Thymus (tissue), 11 donors: ENCODE data around the gene SESN2. TPM values are rescaled to one million over a fixed set of nuclear protein-coding genes. Genes with fewer than 3 reads are reported as not detected.

Source experiments
- DNase-seq, 9 donors: peaks; one replicate each; pipeline ENCODE4 v3.0.0-alpha.2; 2013; ENCODE audit warnings: low spot score in 9 of 9, low read depth in 6 of 9, missing footprints in 1 of 9
- H3K27ac ChIP-seq, 2 donors: one replicate each; pipeline ENCODE4 v1.5.1; 2013; ENCODE audit warnings: control low read depth in 1 of 2, low read depth in 1 of 2, low read length in 1 of 2, mild to moderate bottlenecking in 1 of 2, moderate library complexity in 1 of 2
- H3K27me3 ChIP-seq, 2 donors: one replicate each; pipeline ENCODE4 v1.5.1; 2013; ENCODE audit warnings: low read length in 1 of 2; ENCODE audit not compliant: control insufficient read depth in 2 of 2, insufficient read depth in 1 of 2
- H3K36me3 ChIP-seq, 2 donors: one replicate each; pipeline ENCODE4 v1.5.1; 2013; ENCODE audit warnings: low read length in 1 of 2, mild to moderate bottlenecking in 1 of 2, moderate library complexity in 1 of 2; ENCODE audit not compliant: control insufficient read depth in 2 of 2, insufficient read depth in 2 of 2
- H3K4me1 ChIP-seq, 2 donors: one replicate each; pipeline ENCODE4 v1.5.1; 2013; ENCODE audit warnings: low read length in 2 of 2; ENCODE audit not compliant: control insufficient read depth in 2 of 2, insufficient read depth in 2 of 2
- H3K4me3 ChIP-seq, 2 donors: one replicate each; pipeline ENCODE4 v1.5.1; 2013; ENCODE audit warnings: low read length in 2 of 2, control low read depth in 1 of 2, mild to moderate bottlenecking in 1 of 2
- H3K9me3 ChIP-seq, 2 donors: one replicate each; pipeline ENCODE4 v1.5.1; 2013; ENCODE audit warnings: low read length in 1 of 2, mild to moderate bottlenecking in 1 of 2; ENCODE audit not compliant: control insufficient read depth in 2 of 2, insufficient read depth in 1 of 2
- WGBS: extraction: QIAGEN DNeasy Blood & Tissue Kit; methylation state at CpG from one replicate; pipeline ENCODE4 v1.1.7; 2013; 5-methylcytosine and 5-hydroxymethylcytosine counted together
- polyA plus RNA-seq: library from polyadenylated mRNA; stranded (reverse); fragments of 200-250 nt; gene quantifications from one replicate; pipeline ENCODE4 v1.2.3, GENCODE V29; 2013
- total RNA-seq: library from RNA; stranded (reverse); fragments of 120-200 nt; gene quantifications from one replicate; pipeline ENCODE4 v1.2.4, GENCODE V29; 2013
- donor health status: healthy.

The SESN2 gene
- total and polyA plus RNA-seq, 2 donors: 4.0 to 6.7 TPM

DNA sequence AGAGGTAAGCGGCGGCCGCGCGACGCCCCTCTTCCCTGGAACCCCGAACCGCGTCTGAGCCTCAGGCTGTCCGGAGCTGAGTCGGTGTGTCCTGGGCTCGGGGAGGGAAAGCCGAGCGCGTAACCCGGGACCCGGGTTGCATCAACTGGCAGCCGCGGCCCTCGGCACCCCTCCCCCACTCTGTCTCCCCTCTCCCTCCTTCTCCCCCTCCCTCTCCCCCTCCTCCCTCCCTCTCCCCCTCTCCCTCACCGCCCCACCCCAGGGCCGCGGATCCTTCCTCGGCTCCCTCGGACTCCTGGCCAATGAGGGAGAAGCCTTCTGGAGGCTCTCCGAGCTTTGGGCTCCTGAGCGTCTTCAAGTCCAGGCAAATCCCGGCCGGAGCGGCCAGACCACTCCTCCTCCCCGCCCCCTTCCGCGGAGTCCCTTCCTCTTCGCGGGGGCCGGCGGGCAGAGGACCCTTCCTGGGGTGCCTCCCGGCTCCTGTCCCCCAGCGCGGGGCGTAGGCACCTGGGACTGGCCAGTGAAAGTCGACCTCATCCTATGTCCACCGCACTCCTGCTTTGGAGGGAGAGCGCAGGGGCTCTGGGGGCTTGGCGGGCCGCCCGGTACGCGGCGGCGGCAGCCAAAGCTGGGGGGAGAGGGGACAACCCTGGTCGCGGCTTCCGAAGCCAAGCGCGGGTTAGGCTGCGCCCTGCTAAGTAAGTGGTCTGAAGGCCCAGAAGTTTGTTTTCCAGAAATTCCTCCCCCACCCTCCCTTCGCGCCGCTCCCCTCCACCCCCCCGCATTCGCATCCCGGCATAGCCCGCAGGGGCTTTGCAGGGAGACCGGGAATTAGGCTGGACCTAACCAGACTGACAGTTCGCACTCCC, 850 bp downstream of the SESN2 start:
- peaks cover 15 to 31% of the 10 kb centered on the region in 2 donors for H3K27me3 ChIP-seq
- DNase-seq: peak in 3 of 9 donors; percentile 25 to 48 (median 39)
- peaks cover 9 to 32% of the 10 kb centered on the region in 2 donors for H3K4me1 ChIP-seq
- peaks cover 0 to 3% of the 10 kb centered on the region in 2 donors for H3K36me3 ChIP-seq
- H3K27ac ChIP-seq: peak overlapping the region in 1 of 2 donors; percentile 69
- H3K4me3 ChIP-seq: peak overlapping the region; percentile 92 to 95
- WGBS: 5% methylated on average over 66 of the region's 66 CpGs
- no peaks in the 10 kb centered on the region for H3K9me3 ChIP-seq

DNA sequence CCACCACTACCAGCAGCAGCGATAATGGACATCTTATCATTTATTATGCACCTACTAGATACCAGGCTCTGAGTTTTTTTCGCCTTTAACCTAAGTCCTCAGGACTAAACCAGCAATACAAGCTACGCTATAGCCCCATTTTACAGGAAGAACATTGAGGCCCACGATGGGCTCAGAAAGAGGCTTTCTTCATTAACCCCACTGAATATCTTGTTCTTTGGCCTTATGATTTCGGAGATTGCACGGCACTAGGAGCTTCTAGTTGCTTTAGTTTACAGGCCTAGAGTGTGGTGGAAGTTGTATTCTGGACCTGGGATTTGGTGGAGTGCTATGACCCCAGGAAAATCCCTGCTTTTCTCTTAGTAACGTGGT, 1.5 kb downstream of the SESN2 start:
- DNase-seq: no peak
- Histone ChIP-seq H3K9me3 (no peaks in the 10 kb centered on the region), H3K4me1 (peaks cover 9 to 32% of the 10 kb centered on the region in 2 donors), H3K4me3 (peak overlapping the region in 1 of 2 donors; percentile 95), H3K27me3 (peaks cover 15 to 31% of the 10 kb centered on the region in 2 donors), H3K27ac (no peak overlapping the region), H3K36me3 (peaks cover 0 to 3% of the 10 kb centered on the region in 2 donors)
- WGBS: 89% methylated on average over 7 of the region's 7 CpGs

DNA sequence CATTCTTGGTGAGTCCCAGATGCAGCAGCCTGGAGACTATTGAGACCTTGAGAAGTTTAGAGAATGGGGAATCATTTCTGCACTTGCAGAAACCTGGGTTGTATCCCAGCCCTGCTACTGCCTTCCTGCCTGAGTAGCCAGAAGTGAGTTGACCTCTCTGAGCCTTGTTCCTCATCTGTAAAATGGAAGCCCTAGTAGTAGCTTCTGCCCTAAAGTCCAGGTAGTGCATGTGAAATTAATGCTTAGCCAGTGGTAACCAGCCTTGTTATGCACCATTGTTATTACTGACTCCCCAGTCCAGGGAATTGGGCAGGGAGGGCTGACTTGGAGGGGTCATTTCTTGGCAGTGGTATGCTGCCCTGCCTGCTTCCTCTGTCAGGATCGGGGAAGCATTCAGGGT, 5.6 kb downstream of the SESN2 start:
- no peak overlapping the region for H3K4me3 ChIP-seq
- no peak overlapping the region for H3K27ac ChIP-seq
- H3K9me3 ChIP-seq: no peaks in the 10 kb centered on the region
- H3K27me3 ChIP-seq: peaks cover 12 to 26% of the 10 kb centered on the region in 2 donors
- no peak for DNase-seq
- peaks cover 3 to 11% of the 10 kb centered on the region in 2 donors for H3K4me1 ChIP-seq
- 100% methylated on average over 1 of the region's 1 CpG for WGBS
- H3K36me3 ChIP-seq: no peaks in the 10 kb centered on the region

DNA sequence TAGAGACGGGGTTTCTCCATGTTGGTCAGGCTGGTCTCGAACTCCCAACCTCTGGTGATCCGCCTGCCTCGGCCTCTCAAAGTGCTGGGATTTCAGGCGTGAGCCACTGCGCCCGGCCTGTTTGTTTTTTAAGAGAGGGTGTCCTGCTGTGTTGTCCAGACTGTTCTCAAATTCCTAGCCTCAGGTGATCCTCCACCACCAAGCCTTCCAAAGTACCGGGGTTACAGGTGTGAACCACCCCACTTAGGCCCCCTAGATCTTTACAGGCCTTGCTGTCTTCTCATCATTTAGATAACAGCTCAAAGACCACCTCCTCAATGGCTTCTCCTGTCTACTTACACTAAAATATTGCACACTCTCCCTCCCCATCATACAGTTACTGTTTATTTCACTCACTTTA, 6.3 kb downstream of the SESN2 start:
- H3K9me3 ChIP-seq: no peaks in the 10 kb centered on the region
- no peak for DNase-seq
- 98% methylated on average over 8 of the region's 8 CpGs for WGBS
- peaks cover 0 to 5% of the 10 kb centered on the region in 2 donors for H3K4me1 ChIP-seq
- H3K27me3 ChIP-seq: peaks cover 7 to 19% of the 10 kb centered on the region in 2 donors
- H3K4me3 ChIP-seq: no peak overlapping the region
- H3K36me3 ChIP-seq: no peaks in the 10 kb centered on the region
- H3K27ac ChIP-seq: no peak overlapping the region

DNA sequence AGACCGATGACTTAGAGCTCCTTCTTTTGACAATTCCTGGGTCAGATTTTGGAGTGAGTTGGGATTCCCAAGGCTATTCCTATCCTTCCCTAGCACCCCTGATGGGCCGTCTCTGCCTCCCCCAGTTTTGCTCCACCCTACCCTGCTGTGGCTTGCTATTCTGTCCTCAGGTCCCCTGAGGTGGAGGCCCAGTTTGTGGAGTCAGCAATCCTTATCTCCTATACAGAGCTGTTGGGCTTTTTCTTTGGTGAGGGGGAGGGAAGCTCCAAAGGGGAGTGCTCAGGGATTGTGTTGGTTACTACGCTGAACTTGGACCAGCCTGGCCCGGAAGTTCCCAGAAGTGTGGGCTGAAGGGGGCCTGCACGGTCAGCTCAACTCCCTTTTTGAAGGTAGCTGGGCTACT, 7.6 kb downstream of the SESN2 start:
- DNase-seq: no peak
- Histone ChIP-seq H3K4me3 (no peak overlapping the region), H3K4me1 (no peaks in the 10 kb centered on the region), H3K27me3 (peaks cover 0 to 7% of the 10 kb centered on the region in 2 donors), H3K27ac (no peak overlapping the region), H3K36me3 (no peaks in the 10 kb centered on the region), H3K9me3 (no peaks in the 10 kb centered on the region)
- 97% methylated on average over 5 of the region's 5 CpGs for WGBS

DNA sequence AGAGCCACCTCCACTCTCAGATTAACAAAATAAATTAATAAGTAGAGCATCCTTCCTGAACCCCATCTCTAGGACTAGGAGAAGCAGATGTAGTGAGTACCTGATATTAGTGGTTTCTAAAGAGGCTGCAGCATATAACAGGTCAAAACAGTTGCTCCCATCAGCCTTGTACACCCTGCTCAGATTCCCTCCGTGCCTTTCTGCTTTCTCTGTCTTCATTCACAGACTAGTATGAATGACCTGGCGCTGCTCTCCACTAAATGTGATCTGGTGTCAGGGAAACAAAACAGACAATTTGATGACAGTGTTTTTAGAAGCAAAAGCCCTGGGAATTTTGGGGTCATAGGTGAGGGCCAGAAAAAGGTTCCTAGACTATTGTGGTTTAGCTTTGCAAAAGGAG, 8.3 kb downstream of the SESN2 start:
- no peaks in the 10 kb centered on the region for H3K4me1 ChIP-seq
- peaks cover 0 to 5% of the 10 kb centered on the region in 2 donors for H3K27me3 ChIP-seq
- no peak for DNase-seq
- H3K9me3 ChIP-seq: no peaks in the 10 kb centered on the region
- WGBS: 98% methylated on average over 2 of the region's 2 CpGs
- peaks cover 0 to 6% of the 10 kb centered on the region in 2 donors for H3K36me3 ChIP-seq
- H3K4me3 ChIP-seq: no peak overlapping the region
- H3K27ac ChIP-seq: no peak overlapping the region

DNA sequence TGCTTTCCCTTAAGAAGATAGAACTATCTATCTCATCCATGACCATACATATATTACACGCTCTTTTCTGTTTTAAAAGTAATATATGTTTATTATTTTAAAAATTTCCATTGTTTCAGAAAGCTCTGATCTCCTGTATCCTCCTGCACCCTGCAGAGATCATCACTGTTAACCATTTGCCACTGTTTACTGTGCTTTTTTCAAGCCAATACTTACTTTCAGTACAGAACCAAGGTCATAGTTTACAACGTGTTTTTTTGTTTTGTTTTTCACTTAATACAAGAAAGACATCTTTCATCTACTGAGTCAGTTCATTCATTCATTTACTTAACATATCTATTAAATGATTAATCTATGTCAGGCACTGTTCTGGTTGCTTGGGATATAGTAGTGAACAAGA, 10.2 kb downstream of the SESN2 start:
- Histone ChIP-seq H3K4me1 (no peaks in the 10 kb centered on the region), H3K4me3 (no peak overlapping the region), H3K9me3 (no peaks in the 10 kb centered on the region), H3K27ac (no peak overlapping the region), H3K36me3 (peaks cover 5 to 20% of the 10 kb centered on the region in 2 donors), H3K27me3 (no peaks in the 10 kb centered on the region)
- 91% methylated on average over 2 of the region's 2 CpGs for WGBS
- DNase-seq: no peak

DNA sequence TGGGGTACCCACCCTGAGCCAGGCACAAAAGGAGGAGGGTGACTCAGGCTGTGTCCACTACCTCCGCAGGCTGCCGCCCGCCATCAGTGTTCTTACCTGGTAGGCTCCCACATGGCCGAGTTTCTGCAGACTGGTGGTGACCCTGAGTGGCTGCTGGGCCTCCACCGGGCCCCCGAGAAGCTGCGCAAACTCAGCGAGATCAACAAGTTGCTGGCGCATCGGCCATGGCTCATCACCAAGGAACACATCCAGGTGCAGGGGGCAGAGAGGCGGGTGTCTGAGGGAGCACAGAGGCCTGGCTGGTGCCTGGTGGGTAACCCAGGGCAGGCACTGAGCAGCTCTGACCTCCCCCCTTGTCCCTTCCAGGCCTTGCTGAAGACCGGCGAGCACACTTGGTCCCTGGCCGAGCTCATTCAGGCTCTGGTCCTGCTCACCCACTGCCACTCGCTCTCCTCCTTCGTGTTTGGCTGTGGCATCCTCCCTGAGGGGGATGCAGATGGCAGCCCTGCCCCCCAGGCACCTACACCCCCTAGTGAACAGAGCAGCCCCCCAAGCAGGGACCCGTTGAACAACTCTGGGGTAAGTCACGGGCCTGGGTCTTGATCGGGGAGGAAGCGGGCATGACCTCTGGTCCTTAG, 13.0 kb downstream of the SESN2 start:
- 98% methylated on average over 20 of the region's 20 CpGs for WGBS
- Histone ChIP-seq H3K4me3 (no peak overlapping the region), H3K27me3 (no peaks in the 10 kb centered on the region), H3K4me1 (no peaks in the 10 kb centered on the region), H3K27ac (no peak overlapping the region), H3K36me3 (peaks cover 6 to 23% of the 10 kb centered on the region in 2 donors), H3K9me3 (no peaks in the 10 kb centered on the region)
- DNase-seq: no peak

DNA sequence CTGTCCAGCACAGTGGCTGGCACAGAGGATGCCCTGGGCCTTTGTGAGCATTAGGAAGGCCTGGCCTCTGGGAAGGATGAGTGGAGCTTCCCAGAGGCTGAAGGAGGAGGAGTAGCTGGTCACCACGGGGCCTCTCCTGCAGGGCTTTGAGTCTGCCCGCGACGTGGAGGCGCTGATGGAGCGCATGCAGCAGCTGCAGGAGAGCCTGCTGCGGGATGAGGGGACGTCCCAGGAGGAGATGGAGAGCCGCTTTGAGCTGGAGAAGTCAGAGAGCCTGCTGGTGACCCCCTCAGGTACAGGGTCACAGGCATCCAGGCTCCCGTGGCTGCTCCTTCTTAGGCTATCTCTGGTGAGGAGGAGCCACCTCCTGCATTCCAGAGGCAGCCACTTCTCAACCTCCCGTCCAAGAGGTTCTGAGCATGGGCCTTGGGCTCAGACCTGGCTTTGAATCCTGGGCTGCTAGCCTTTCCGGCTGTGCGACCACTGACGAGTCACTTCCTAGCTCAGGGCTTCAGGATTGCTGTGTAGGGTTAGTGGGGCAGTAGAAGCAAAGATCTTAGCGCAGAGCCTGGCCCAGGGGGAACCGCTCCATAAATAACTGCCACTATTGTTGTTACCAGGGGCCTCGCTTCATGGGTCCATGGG, 14.0 kb downstream of the SESN2 start:
- no peak overlapping the region for H3K4me3 ChIP-seq
- H3K27ac ChIP-seq: no peak overlapping the region
- DNase-seq: no peak
- no peaks in the 10 kb centered on the region for H3K4me1 ChIP-seq
- 96% methylated on average over 17 of the region's 17 CpGs for WGBS
- H3K36me3 ChIP-seq: peaks cover 6 to 23% of the 10 kb centered on the region in 2 donors
- no peaks in the 10 kb centered on the region for H3K27me3 ChIP-seq
- no peaks in the 10 kb centered on the region for H3K9me3 ChIP-seq
